ENCODE results near the gene HTT.

DNA sequence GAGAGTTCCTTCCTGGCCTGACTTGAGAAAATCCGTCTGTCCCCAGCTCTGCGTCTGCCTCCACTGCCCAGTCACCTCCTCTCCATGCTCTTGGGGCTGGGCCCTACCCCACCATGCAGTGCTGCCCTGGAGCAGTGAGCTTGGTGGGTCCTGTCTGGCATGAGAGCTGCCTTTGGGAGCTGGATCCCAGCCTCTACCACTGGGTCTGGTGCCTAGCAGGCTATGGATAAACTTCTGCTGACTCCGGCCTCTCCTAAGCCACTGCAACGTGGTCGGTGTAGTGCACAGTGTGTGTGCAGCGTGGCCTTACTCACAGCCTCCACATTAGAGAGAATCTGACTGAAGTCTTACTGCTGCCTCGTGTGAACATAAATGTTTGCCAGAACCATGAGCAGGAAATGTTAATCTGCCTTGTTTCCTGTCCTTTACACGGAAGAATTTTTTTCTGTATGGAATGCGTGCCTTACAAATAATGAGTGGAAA is 47.6 kb downstream of the HTT start:
- TF ChIP-seq, protein P1, sequence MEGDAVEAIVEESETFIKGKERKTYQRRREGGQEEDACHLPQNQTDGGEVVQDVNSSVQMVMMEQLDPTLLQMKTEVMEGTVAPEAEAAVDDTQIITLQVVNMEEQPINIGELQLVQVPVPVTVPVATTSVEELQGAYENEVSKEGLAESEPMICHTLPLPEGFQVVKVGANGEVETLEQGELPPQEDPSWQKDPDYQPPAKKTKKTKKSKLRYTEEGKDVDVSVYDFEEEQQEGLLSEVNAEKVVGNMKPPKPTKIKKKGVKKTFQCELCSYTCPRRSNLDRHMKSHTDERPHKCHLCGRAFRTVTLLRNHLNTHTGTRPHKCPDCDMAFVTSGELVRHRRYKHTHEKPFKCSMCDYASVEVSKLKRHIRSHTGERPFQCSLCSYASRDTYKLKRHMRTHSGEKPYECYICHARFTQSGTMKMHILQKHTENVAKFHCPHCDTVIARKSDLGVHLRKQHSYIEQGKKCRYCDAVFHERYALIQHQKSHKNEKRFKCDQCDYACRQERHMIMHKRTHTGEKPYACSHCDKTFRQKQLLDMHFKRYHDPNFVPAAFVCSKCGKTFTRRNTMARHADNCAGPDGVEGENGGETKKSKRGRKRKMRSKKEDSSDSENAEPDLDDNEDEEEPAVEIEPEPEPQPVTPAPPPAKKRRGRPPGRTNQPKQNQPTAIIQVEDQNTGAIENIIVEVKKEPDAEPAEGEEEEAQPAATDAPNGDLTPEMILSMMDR (IDR thresholded peaks at IDR 0.05; ENCODE audit: insufficient read depth, low read depth, low read length): no peak
- no peak for TF ChIP-seq EZH2 (IDR thresholded peaks at IDR 0.05; ENCODE audit: insufficient read depth, low read length)

Data from astrocyte (in vitro differentiated cells and primary cell).